ENCODE results near the gene PMVK. TPM values are rescaled to one million over a fixed set of nuclear protein-coding genes. Genes with fewer than 3 reads are reported as not detected.

Gene PMVK
- total and polyA plus RNA-seq, 4 donors: 9.7 to 37.3 (median 18.6) TPM

DNA sequence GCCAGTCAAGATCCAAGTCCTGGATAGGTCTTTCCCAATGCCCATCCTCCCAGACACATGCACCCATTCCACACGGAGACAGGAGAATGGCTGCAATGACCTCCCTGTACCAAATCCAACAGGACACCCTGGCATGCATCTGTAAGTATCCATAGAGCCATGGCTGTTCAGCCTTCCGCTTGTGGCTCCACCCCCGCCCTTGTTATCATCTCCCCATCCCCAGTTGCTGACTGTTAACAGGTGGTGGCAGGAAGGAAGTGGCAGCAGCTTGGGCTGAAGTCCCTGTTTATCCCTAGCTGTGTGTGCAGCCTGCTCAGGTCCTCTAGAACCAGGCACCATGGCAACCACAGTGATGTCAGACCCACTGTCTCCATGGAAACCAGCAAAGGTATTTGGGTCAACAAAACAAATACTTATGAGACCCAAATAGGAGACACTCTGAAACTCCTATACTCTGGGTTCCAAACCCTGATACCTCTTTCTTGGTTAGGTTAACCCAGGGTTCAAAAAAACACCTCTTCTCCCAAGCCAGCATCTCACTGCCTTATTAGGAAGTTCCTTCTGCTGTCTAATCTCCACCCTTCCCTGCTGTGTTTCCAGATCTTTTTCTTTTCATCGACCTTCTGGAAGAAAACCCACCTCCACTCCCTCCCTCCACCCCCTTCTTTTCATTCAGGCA is 18.7 kb upstream of the PMVK start:
- Histone ChIP-seq H3K27me3 (ENCODE audit: control insufficient read depth in 4 of 4, insufficient read depth in 4 of 4, low read length in 3 of 4) (no peaks in the 10 kb centered on the region), H3K27ac (ENCODE audit: low read depth in 1 of 2, low read length in 2 of 2) (peak overlapping the region; percentile 12 to 49), H3K9me3 (ENCODE audit: control insufficient read depth in 4 of 4, low read length in 3 of 4) (no peaks in the 10 kb centered on the region), H3K4me3 (ENCODE audit: low read depth in 1 of 3, low read length in 3 of 3) (peak overlapping the region; percentile 40 to 68 (median 57)), H3K36me3 (ENCODE audit: control insufficient read depth in 4 of 4, insufficient read depth in 3 of 4, low read depth in 1 of 4, low read length in 3 of 4) (peaks cover 0 to 21% (median 4%) of the 10 kb centered on the region in 4 donors), H3K9ac (ENCODE audit: low read depth in 1 of 2, low read length in 2 of 2) (peak overlapping the region; percentile 24 to 52), H3K4me1 (ENCODE audit: control insufficient read depth in 4 of 4, insufficient read depth in 4 of 4, low read length in 3 of 4) (peaks cover 9 to 44% (median 24%) of the 10 kb centered on the region in 4 donors)
- 24% methylated on average over 4 of the region's 4 CpGs for WGBS
- peak; percentile 69 for DNase-seq (ENCODE audit: low spot score)
- TF ChIP-seq, protein P1, sequence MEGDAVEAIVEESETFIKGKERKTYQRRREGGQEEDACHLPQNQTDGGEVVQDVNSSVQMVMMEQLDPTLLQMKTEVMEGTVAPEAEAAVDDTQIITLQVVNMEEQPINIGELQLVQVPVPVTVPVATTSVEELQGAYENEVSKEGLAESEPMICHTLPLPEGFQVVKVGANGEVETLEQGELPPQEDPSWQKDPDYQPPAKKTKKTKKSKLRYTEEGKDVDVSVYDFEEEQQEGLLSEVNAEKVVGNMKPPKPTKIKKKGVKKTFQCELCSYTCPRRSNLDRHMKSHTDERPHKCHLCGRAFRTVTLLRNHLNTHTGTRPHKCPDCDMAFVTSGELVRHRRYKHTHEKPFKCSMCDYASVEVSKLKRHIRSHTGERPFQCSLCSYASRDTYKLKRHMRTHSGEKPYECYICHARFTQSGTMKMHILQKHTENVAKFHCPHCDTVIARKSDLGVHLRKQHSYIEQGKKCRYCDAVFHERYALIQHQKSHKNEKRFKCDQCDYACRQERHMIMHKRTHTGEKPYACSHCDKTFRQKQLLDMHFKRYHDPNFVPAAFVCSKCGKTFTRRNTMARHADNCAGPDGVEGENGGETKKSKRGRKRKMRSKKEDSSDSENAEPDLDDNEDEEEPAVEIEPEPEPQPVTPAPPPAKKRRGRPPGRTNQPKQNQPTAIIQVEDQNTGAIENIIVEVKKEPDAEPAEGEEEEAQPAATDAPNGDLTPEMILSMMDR (IDR thresholded peaks at IDR 0.05; ENCODE audit: low read depth, low read length, missing input control): no peak
- TF ChIP-seq, protein P2, sequence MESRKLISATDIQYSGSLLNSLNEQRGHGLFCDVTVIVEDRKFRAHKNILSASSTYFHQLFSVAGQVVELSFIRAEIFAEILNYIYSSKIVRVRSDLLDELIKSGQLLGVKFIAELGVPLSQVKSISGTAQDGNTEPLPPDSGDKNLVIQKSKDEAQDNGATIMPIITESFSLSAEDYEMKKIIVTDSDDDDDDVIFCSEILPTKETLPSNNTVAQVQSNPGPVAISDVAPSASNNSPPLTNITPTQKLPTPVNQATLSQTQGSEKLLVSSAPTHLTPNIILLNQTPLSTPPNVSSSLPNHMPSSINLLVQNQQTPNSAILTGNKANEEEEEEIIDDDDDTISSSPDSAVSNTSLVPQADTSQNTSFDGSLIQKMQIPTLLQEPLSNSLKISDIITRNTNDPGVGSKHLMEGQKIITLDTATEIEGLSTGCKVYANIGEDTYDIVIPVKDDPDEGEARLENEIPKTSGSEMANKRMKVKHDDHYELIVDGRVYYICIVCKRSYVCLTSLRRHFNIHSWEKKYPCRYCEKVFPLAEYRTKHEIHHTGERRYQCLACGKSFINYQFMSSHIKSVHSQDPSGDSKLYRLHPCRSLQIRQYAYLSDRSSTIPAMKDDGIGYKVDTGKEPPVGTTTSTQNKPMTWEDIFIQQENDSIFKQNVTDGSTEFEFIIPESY (IDR thresholded peaks at IDR 0.05): no peak
- TF ChIP-seq, protein P3, sequence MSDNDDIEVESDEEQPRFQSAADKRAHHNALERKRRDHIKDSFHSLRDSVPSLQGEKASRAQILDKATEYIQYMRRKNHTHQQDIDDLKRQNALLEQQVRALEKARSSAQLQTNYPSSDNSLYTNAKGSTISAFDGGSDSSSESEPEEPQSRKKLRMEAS (IDR thresholded peaks at IDR 0.05): no peak
- TF ChIP-seq HNF4G (IDR thresholded peaks at IDR 0.05) (no peak), YY1 (IDR thresholded peaks at IDR 0.05) (no peak)

DNA sequence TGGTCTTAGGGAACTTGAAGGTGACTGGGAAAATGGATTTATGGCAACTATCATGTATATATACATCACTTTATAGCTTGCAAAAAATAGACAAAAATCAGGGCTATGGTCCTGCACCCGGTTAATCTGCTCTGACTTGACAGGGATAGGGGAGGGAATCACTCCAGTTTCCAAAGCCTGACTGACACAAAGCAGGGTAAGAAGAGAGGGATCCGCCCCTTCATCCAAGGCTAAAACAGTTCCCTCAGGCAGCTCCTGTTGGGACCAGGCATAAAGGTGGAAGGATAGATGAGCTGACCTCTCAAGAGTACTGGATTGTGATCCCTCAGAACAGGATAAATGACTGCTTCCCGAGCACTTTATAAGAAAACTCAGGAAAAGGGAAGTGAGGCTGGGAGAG is 18.0 kb upstream of the PMVK start:
- TF ChIP-seq EGR1 (IDR thresholded peaks at IDR 0.05; ENCODE audit: low read depth in 2 of 2): no peak
- WGBS: 88% methylated on average over 3 of the region's 3 CpGs
- Histone ChIP-seq H3K9me3 (ENCODE audit: control insufficient read depth in 4 of 4, low read length in 3 of 4) (no peaks in the 10 kb centered on the region), H3K9ac (ENCODE audit: low read depth in 1 of 2, low read length in 2 of 2) (no peak overlapping the region), H3K27me3 (ENCODE audit: control insufficient read depth in 4 of 4, insufficient read depth in 4 of 4, low read length in 3 of 4) (no peaks in the 10 kb centered on the region), H3K4me3 (ENCODE audit: low read depth in 1 of 3, low read length in 3 of 3) (no peak overlapping the region), H3K36me3 (ENCODE audit: control insufficient read depth in 4 of 4, insufficient read depth in 3 of 4, low read depth in 1 of 4, low read length in 3 of 4) (peaks cover 0 to 19% (median 4%) of the 10 kb centered on the region in 4 donors), H3K27ac (ENCODE audit: low read depth in 1 of 2, low read length in 2 of 2) (no peak overlapping the region), H3K4me1 (ENCODE audit: control insufficient read depth in 4 of 4, insufficient read depth in 4 of 4, low read length in 3 of 4) (peaks cover 9 to 42% (median 24%) of the 10 kb centered on the region in 4 donors)
- no peak for DNase-seq (ENCODE audit: low spot score)

DNA sequence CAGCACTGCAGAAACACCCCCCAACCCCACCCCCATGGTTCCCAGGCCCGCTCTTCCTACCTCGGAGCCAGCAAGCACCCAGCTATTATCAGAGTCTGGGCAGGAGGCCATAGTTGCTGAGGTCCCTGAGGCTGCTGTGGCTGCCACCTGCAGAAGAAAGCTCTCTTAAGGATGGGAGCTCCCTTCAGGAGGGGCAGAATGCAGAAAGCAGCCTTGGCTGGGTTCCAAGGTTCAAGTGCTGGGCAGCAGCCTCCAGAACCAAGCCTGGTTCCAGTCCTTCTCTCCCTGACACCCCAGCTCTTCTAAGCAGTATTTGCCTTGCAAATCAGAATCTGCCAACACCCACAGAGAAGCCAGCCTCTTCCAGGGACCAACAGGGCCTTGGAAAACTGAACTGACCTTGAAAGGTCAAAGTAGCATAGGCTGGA is 17.1 kb upstream of the PMVK start:
- H3K4me1 ChIP-seq (ENCODE audit: control insufficient read depth in 4 of 4, insufficient read depth in 4 of 4, low read length in 3 of 4): peaks cover 9 to 42% (median 24%) of the 10 kb centered on the region in 4 donors
- no peaks in the 10 kb centered on the region for H3K27me3 ChIP-seq (ENCODE audit: control insufficient read depth in 4 of 4, insufficient read depth in 4 of 4, low read length in 3 of 4)
- no peaks in the 10 kb centered on the region for H3K9me3 ChIP-seq (ENCODE audit: control insufficient read depth in 4 of 4, low read length in 3 of 4)
- DNase-seq (ENCODE audit: low spot score): no peak
- WGBS: 91% methylated on average over 2 of the region's 2 CpGs
- H3K27ac ChIP-seq (ENCODE audit: low read depth in 1 of 2, low read length in 2 of 2): no peak overlapping the region
- H3K4me3 ChIP-seq (ENCODE audit: low read depth in 1 of 3, low read length in 3 of 3): no peak overlapping the region
- H3K36me3 ChIP-seq (ENCODE audit: control insufficient read depth in 4 of 4, insufficient read depth in 3 of 4, low read depth in 1 of 4, low read length in 3 of 4): peaks cover 0 to 12% (median 3%) of the 10 kb centered on the region in 4 donors
- no peak overlapping the region for H3K9ac ChIP-seq (ENCODE audit: low read depth in 1 of 2, low read length in 2 of 2)
- TF ChIP-seq, protein P4, sequence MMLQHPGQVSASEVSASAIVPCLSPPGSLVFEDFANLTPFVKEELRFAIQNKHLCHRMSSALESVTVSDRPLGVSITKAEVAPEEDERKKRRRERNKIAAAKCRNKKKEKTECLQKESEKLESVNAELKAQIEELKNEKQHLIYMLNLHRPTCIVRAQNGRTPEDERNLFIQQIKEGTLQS (IDR thresholded peaks at IDR 0.05): no peak
- TF ChIP-seq EGR1 (IDR thresholded peaks at IDR 0.05; ENCODE audit: low read depth in 2 of 2) (no peak), GABPA (IDR thresholded peaks at IDR 0.05 in 1 of 2, conservative IDR thresholded peaks at IDR 0.05 in 1 of 2) (no peak), NR2F2 (IDR thresholded peaks at IDR 0.05) (no peak), JUND (IDR thresholded peaks at IDR 0.05) (no peak), YY1 (IDR thresholded peaks at IDR 0.05) (no peak), TAF1 (conservative IDR thresholded peaks at IDR 0.05) (no peak), RAD21 (IDR thresholded peaks at IDR 0.05) (no peak), HNF4G (IDR thresholded peaks at IDR 0.05) (no peak), FOXA1 (IDR thresholded peaks at IDR 0.05) (no peak), SP1 (IDR thresholded peaks at IDR 0.05) (no peak), RXRA (IDR thresholded peaks at IDR 0.05) (no peak)
- TF ChIP-seq, protein P2 (IDR thresholded peaks at IDR 0.05): no peak
- TF ChIP-seq, protein P3 (IDR thresholded peaks at IDR 0.05): no peak
- TF ChIP-seq, protein P5, sequence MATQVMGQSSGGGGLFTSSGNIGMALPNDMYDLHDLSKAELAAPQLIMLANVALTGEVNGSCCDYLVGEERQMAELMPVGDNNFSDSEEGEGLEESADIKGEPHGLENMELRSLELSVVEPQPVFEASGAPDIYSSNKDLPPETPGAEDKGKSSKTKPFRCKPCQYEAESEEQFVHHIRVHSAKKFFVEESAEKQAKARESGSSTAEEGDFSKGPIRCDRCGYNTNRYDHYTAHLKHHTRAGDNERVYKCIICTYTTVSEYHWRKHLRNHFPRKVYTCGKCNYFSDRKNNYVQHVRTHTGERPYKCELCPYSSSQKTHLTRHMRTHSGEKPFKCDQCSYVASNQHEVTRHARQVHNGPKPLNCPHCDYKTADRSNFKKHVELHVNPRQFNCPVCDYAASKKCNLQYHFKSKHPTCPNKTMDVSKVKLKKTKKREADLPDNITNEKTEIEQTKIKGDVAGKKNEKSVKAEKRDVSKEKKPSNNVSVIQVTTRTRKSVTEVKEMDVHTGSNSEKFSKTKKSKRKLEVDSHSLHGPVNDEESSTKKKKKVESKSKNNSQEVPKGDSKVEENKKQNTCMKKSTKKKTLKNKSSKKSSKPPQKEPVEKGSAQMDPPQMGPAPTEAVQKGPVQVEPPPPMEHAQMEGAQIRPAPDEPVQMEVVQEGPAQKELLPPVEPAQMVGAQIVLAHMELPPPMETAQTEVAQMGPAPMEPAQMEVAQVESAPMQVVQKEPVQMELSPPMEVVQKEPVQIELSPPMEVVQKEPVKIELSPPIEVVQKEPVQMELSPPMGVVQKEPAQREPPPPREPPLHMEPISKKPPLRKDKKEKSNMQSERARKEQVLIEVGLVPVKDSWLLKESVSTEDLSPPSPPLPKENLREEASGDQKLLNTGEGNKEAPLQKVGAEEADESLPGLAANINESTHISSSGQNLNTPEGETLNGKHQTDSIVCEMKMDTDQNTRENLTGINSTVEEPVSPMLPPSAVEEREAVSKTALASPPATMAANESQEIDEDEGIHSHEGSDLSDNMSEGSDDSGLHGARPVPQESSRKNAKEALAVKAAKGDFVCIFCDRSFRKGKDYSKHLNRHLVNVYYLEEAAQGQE (IDR thresholded peaks at IDR 0.05): no peak

All from liver (tissue), 9 donors.